H54 (cell line): ENCODE results near the gene DCAF5.
A peak's percentile ranks its signal among the peaks of the same experiment; 100 is the strongest.

ENCODE experiments used
- DNase-seq: peaks from one replicate; pipeline ENCODE4 v3.0.0; 2011; ENCODE audit warnings: low spot score, mixed read lengths; ENCODE audit not compliant: insufficient read length
- FAIRE-seq: peaks from 3 replicates; lab custom pipeline; 2011; peaks lifted over from hg19 to GRCh38; lab: Jason Lieb, UNC
- POLR2A ChIP-seq: IDR thresholded peaks from 2 replicates; pipeline ENCODE4 v1.6.1; 2011; ENCODE audit warnings: low read depth, mild to moderate bottlenecking, low read length

The DCAF5 gene

DNA sequence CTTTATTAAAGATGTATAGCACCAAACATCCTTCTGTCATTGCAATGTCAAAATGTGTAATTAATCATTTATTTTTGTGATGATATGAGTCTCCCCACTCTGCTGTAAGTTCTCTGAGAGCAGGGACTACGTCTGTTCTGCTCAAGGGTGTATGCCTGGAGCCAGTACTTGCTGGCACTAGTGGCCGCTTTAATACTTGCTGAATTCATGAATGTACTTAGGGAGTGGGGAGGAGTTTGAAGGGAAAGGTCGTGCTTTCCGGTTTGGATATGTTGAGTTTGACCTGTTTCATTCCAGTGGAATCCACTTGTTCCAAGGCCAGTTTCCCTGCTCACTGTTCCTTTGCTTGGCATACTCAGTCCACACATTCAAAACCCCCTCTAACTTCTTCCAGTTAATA is 1.9 kb upstream of the DCAF5 start:
- FAIRE-seq = no peak
- TF ChIP-seq POLR2A = no peak
- no peak for DNase-seq

DNA sequence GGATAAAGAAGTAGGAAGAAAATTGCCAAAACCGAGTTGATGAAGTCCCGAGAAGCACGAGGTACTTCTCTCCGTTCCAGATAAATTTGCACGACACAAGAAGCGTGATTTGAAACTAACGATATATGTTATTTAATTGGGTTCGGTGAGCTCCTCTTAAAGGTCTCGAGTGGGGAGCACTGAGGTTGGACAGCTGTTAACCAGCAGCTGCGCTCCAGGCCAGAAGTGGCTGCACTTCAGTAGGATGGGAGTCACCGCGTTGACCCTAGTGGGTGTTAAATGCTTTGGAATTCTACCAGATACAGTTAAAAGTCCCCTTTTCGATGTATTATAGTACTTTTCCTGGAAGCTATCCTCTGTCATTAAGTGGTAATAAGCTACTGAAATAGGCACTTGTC is 953 bp upstream of the DCAF5 start:
- no peak for TF ChIP-seq POLR2A
- DNase-seq (no peak), FAIRE-seq (no peak)

DNA sequence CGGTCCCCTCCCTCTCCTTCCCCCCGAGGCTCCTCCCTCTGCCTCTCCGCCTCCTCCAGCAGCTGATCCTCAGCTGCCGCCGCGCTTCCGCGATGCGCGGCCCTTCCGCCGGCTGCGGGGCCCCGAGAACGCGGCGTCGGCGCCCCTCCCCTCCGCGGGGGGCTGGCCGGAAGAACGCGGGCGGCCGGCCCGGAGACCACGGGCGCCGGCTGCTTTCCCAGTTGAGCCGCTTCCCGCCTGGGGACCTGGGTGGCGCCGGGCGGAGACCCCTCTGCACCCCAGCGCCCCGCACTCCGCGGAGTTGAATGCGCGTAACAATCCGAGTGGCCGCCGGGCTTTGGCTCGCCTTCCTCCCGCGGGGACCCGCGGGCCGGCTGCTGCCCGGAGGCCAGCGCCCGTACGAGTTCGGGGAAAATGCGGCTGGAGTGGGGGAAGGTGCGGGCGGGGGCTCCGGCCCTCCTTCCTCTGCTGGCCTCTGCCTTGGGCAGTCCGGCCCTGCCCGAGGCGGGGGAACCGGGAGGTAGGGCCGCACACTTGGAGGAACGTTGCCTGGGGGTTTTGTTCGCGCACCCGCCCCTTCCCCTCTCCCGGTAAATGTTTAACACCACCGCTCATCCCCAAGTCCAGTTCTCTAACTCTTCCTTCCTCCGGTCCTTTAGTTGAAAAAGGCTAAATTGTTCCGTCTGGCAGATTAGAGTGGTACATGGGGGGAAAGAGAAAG is 393 bp upstream of the DCAF5 start:
- DNase-seq (peak; percentile 87), FAIRE-seq (no peak)
- TF ChIP-seq POLR2A = 0 out of 2 replicates have a peak, but pooled peaks have one; percentile 35

DNA sequence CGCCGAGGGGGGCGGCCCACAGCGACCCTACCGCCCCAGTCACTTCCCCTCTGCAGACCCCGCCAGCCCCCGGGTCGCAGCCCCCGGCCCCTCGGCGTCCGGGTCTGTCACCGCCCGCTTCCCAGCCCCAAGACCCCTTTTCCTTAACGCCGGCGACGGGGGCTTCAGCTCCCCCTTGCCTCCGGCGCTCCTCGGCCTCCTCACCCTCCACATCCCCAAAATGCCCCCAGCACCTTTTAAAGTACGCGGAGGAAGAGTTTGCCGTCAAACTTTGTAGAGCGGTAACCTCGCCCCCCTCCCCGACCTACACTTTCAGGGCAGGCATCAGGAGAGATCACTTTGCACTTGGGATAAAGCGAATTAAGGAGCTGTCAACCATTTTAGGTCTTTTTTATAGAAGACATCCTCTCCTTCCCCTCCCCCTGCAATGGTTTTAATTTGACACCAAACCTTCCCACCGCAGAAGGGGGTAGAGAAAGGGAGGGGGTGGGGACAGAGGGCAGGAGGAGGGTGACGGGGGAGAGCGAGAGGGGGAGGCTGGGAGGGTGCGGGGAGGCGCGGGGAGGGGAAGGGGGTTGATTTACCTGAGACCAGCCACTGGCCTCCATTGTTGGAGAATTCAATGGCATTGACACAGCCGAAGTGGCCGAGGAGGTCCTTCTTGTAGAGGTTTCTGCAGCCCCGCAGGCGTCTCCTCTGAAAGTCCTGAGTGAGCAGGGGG is 578 bp downstream of the DCAF5 start:
- DNase-seq (no peak), FAIRE-seq (no peak)
- TF ChIP-seq POLR2A = no peak

DNA sequence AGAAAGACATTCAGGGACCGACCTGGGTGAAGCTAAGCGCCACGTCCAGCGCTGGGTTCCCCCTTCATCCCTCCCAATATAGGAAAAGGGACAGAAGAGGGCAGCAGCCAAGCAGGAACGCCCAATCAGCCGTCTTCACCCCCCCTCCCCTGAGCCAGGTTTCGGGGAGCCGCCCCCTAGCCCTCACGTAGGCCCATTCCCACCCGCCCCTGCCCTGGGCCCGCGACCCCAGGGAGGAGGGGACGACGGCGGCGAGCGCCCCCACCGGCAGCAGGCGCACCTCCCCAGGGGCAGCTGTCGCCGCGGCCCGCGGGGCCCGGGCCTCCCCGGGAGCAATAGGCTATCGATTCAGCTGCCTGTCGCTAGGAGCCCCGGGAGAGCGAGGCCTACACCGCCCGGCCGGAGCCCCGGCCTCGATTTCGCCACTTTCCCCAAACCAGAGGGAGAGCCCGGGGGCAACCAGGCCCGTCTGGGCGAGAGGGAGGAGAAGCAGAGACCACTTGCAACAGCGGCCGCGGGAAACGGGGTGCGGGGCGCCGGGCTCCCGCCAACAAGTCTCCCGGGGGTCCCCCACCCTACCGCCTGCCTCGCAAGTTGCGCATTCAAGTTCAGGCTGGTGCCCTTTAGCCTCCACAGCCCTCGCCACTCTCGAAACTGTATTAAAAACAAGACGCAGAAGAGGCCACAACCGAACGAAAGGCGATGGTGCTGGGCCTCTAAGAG is 1.3 kb downstream of the DCAF5 start:
- no peak for FAIRE-seq
- peak; percentile 48 for DNase-seq
- TF ChIP-seq POLR2A = no peak

DNA sequence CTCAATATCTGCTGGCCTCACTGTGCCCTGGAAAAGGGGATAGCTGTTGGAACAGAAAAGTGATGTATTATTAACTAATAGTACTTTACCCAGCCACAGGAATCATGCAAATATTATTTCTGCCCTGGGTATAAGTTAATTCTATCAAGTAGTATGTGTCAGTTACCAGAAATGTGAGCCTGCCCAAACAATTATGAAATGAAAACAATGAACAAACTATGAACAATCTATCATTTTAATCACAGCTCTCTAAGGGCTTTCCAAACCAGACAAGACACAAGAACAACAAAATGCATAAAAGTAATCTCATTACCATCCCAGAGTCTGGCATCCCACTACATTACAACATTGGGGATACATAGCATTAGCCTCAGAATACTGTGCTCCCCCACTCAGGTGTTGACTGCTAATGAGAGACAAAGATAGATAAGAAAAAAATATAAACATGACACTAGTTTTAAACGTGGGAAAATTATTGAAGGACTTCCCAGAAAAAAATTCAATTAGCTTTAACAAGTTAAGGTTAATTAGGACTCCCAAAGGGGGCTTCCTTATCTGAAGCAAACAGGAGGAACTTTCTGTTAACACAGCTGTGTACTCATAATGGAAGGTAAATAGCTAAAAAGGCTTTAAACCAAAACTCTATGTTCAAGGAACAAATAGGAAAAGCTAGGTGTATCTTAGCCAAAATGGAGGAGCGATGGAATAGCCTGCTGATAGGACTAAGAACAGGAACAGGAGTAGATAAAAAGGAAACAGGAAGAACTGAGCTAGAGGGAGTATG is 3.3 kb downstream of the DCAF5 start:
- no peak for TF ChIP-seq POLR2A
- FAIRE-seq = no peak
- no peak for DNase-seq

DNA sequence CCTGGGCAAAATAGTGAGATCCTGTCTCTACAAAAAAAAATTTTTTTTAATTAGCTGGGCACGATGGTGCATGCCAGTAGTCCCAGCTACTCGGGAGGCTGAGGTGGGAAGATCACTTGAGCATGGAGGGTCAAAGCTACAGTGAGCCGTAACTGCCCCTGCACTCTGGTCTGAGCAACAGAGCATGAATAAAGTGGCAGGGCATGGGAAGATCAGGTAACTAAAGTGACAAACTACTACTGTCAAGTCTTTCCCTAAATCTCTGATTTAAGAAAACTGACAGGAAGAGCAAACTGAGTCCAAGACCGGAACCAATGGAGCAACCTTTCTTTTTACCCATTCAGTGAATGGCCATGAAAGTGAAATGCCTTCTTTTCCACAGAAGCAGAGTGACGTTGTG is 10.8 kb downstream of the DCAF5 start:
- FAIRE-seq = no peak
- TF ChIP-seq POLR2A = no peak
- DNase-seq = no peak

DNA sequence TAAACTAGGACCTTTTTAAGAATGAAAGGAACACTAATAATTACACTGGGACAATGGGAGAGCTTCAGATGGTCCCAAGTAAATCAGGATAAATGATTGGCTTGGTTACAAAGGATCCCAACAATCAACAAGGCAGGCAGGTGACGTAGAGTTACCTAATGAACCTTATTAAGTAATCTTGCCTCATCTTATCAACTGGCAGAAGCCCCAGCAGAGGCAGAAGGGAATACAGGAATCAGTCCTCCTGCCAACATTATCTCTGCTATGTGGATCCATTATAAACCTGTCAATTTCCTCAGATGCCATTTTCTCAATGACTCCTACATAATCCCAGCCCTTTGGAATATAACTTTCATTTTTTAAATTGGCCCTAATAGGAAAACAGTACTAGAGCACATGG is 11.4 kb downstream of the DCAF5 start:
- no peak for FAIRE-seq
- no peak for TF ChIP-seq POLR2A
- no peak for DNase-seq

DNA sequence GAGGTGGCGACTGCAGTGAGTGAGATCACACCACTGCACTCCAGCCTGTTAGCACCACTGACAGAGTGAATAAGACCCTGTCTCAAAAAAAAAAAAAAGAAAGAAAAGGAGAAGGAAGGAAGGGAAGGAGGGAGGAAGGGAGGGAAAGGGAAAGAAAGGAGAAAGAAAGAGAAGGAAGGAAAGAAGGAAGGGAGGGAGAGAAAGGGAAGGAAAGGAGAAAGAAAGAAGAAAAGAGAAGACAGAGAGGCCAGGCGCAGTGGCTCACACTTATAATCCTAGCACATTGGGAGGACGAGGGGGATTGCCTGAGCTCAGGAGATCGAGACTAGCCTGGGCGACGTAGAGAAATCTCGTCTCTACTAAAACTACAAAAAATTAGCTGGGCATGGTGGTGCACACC is 13.2 kb downstream of the DCAF5 start:
- no peak for TF ChIP-seq POLR2A
- FAIRE-seq = no peak
- DNase-seq = no peak

DNA sequence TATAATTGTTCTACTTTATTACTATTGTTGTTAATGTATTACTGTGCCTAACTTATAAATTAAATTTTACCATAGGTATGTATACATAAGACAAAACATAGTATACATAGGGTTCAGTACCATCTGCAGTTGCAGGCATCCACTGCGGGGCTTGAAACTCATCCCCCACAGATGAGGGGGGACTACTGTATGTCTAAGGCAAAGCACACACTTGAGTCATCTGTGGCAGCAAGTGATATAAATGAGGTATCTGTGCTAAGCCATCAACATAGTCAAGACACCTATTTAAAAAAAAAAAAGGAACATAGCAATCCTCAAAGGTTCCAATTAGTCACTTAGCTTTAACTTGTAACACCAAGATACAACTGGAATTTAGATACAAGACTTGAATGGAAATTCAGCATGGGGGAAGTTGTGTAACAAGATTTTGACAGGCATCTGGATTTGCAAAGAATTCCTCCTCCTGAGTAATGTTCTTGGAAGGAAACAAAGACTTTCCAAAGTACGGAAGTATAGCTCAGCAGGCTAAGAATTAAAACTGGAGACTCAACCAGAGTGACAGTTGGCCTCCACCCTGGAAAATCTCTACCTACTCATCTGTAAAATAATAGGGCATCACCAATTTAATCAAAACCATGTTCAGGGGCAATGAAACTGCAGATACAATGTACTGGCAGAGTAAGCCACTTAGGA is 14.9 kb downstream of the DCAF5 start:
- peak; percentile 69 for FAIRE-seq
- no peak for DNase-seq
- TF ChIP-seq POLR2A = no peak

DNA sequence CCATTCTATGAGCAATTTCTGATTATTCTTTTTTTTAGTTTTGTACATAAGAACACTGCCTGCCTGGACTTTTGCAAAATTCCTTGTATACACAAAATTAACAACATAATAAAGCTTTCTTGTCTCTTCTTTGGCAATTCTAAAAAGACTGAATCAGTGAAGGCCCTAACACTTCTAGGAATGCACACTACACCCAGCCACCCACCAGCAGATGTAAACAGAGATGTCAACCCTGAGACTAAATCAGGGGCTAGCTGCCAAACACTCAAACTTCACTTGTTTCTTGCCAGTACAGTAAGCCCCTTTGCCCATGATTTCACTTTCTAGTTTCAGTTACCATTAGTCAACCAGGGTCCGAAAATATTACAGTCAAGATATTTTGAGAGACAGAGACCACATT is 15.5 kb downstream of the DCAF5 start:
- DNase-seq (no peak), FAIRE-seq (no peak)
- TF ChIP-seq POLR2A = no peak

DNA sequence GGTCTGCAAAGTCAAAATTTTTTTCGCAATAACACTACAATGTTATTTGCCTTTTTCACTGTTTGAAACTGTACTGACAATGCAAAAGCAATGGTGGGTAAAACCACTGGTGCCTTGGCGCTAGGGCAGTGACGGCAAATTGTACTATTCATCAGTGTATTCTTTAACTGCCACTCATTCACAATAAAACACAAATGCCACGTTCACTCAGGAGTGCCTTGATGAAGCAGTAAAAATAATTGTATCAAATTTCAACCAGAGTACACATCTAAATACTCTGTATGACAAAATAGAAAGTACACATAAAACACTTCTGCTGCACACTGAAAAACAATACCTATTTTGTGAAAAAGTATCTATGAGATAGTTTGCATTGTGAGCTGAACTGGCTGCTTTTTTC is 17.8 kb downstream of the DCAF5 start:
- FAIRE-seq (no peak), DNase-seq (no peak)
- no peak for TF ChIP-seq POLR2A

DNA sequence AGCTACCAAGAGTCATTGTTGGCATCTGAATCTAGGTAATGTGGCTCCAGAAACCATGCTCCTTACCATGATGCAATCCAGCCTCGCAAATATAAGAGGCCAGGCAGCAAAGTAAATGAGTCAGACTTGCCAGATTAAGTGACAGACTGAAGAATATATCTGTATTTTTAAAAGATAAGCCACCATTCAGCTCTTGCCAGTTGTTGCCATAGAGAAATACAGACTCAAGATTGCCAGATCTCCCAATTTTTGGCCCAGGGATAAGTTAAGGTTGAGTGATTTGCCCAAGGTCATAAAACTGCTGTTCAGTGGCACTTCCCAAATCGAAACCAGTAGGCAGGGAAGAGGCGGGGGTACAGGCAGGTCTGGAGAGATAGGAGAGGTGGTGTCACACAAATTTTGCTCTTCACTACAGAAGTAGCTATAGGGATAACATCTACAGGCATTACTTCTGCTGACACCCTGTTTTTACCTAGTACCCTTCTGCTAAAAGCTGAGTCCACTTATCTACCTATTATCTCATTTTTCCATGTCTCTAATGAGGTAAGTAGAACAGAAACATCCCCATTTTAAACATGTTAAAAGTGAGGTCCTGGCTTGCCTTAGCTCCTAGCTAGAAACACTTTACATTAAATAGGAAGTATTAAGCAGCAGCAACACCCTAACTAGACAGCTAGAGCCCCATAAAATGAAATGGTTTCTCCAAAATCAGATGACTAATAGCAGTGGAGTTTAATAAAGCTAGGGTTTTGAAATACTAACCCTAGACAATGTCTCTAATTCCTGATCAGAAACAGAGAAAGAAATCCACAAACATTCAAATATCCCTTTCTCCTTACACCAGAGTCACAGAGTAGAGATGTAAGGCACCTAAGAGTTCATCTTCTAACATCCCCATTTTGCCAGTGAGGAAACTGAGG is 19.5 kb downstream of the DCAF5 start:
- TF ChIP-seq POLR2A = no peak
- FAIRE-seq (peak; percentile 69), DNase-seq (no peak)
